MM.1S (cell line): ENCODE measurements around the gene ACTR5.
A peak's percentile ranks its signal among the peaks of the same experiment; 100 is the strongest.

Experiments
- DNase-seq: peaks from one replicate; pipeline ENCODE4 v3.0.0-alpha.2; 2015
- H2AFZ ChIP-seq: fragments of 300-600 bp; sonication (generic); 2 replicates; pipeline ENCODE4 v1.6.0; 2016; ENCODE audit warnings: antibody characterized with exemption, low read length
- H3F3A ChIP-seq: fragments of 300-600 bp; sonication (generic); 2 replicates; pipeline ENCODE4 v1.6.1; 2016; ENCODE audit warnings: mild to moderate bottlenecking, antibody characterized with exemption, low read length, moderate library complexity, mixed read lengths; ENCODE audit not compliant: insufficient read depth
- H3K27ac ChIP-seq: fragments of 300-600 bp; sonication (generic); 2 replicates; pipeline ENCODE4 v1.5.1; 2016; ENCODE audit warnings: mild to moderate bottlenecking, low read length
- H3K27me3 ChIP-seq: fragments of 300-600 bp; sonication (generic); replicated peaks from 2 replicates; pipeline ENCODE4 v1.6.0; 2016; ENCODE audit warnings: low read length; ENCODE audit not compliant: insufficient read depth
- H3K36me3 ChIP-seq: fragments of 300-600 bp; sonication (generic); replicated peaks from 2 replicates; pipeline ENCODE4 v1.6.1; 2016; ENCODE audit warnings: mild to moderate bottlenecking, low read length, mixed read lengths; ENCODE audit not compliant: insufficient read depth
- H3K4me1 ChIP-seq: fragments of 300-600 bp; sonication (generic); 2 replicates; pipeline ENCODE4 v1.6.1; 2016; ENCODE audit warnings: low read length, mixed read lengths
- H3K4me2 ChIP-seq: fragments of 300-600 bp; sonication (generic); 2 replicates; pipeline ENCODE4 v1.6.0; 2016; ENCODE audit warnings: low read depth, low read length
- H3K4me3 ChIP-seq: fragments of 300-600 bp; sonication (generic); 2 replicates; pipeline ENCODE4 v1.5.1; 2016; ENCODE audit warnings: low read length, mixed read lengths
- H3K79me2 ChIP-seq: fragments of 300-600 bp; sonication (generic); 2 replicates; pipeline ENCODE4 v1.6.1; 2016; ENCODE audit warnings: mixed run types, low read length, mixed read lengths
- H3K9ac ChIP-seq: fragments of 300-600 bp; sonication (generic); 2 replicates; pipeline ENCODE4 v1.6.1; 2016; ENCODE audit warnings: low read length, mixed read lengths
- H3K9me2 ChIP-seq: fragments of 300-600 bp; sonication (generic); replicated peaks from 2 replicates; pipeline ENCODE4 v1.6.1; 2016; ENCODE audit warnings: mild to moderate bottlenecking, low read length, mixed read lengths; ENCODE audit not compliant: insufficient read depth
- H3K9me3 ChIP-seq: fragments of 300-600 bp; sonication (generic); replicated peaks from 2 replicates; pipeline ENCODE4 v1.6.1; 2016; ENCODE audit warnings: mild to moderate bottlenecking, low read length, mixed read lengths; ENCODE audit not compliant: insufficient read depth
- H4K20me1 ChIP-seq: fragments of 300-600 bp; sonication (generic); 2 replicates; pipeline ENCODE4 v1.6.1; 2016; ENCODE audit warnings: mild to moderate bottlenecking, low read length, moderate library complexity, mixed read lengths; ENCODE audit not compliant: insufficient read depth
- EZH2 ChIP-seq: fragments of 300-600 bp; sonication (generic); optimal IDR thresholded peaks from 2 replicates; pipeline ENCODE3; 2017; ENCODE audit warnings: low read depth, mild to moderate bottlenecking, antibody characterized with exemption, low read length, mixed read lengths
- EZH2phosphoT487 ChIP-seq: fragments of 300-600 bp; sonication (generic); IDR thresholded peaks from 2 replicates; pipeline ENCODE4 v1.6.1; 2018; ENCODE audit warnings: antibody characterized with exemption, low read length
- TF ChIP-seq, protein P1 (sequence below): fragments of 300-600 bp; sonication (generic); IDR thresholded peaks from 2 replicates; pipeline ENCODE4 v1.5.1; 2016; ENCODE audit warnings: antibody characterized with exemption, low read length, mixed read lengths

The ACTR5 gene

DNA sequence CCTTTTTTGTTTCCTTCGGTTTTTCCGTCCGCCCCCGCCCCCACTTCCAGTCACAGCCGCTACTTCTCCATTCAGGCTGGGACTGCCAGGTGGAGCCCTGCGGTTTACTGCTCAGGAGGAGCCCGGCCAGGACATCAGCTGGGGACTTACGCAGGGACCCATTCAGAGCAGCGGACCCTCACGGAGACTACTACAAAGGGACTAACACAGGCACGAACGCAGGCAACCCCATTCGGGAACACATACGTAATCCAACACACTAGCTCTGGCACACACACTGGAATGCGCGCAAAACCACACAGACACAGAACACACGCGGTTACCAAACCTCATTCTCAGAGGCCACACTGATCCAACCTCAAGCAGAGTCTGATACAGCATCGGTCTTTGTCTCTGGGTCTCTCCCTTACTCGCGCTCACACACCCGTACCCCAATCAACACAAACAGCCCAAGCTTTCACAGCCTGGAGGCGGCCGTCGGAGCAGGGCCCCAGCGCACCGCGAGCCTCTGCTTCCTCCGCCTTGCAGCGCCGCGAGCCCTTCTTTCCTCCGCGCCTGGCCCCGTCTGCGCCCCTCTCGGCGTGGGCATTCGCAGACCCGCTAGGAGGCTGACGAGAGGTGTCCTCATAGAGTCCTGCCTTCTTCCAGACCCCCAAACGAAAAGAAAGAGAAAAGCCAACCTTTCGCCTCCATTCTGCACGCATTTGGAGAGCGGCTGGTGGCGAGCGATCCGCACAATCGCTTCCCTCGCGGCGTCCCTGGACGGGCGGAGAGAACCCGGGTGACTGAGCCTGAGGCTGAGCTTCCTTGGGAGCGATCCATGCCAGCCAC is 25.0 kb upstream of the ACTR5 start:
- TF ChIP-seq, protein P1, sequence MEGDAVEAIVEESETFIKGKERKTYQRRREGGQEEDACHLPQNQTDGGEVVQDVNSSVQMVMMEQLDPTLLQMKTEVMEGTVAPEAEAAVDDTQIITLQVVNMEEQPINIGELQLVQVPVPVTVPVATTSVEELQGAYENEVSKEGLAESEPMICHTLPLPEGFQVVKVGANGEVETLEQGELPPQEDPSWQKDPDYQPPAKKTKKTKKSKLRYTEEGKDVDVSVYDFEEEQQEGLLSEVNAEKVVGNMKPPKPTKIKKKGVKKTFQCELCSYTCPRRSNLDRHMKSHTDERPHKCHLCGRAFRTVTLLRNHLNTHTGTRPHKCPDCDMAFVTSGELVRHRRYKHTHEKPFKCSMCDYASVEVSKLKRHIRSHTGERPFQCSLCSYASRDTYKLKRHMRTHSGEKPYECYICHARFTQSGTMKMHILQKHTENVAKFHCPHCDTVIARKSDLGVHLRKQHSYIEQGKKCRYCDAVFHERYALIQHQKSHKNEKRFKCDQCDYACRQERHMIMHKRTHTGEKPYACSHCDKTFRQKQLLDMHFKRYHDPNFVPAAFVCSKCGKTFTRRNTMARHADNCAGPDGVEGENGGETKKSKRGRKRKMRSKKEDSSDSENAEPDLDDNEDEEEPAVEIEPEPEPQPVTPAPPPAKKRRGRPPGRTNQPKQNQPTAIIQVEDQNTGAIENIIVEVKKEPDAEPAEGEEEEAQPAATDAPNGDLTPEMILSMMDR: no peak
- TF ChIP-seq EZH2phosphoT487 (no peak), EZH2 (no peak)
- Histone ChIP-seq H3K36me3 (no peaks in the 10 kb centered on the region), H3K9ac (no peak overlapping the region), H3K9me3 (no peaks in the 10 kb centered on the region), H3K27ac (no peak overlapping the region), H2AFZ (no peak overlapping the region), H4K20me1 (no peaks in the 10 kb centered on the region), H3K9me2 (no peaks in the 10 kb centered on the region), H3K4me3 (no peak overlapping the region), H3K4me2 (no peak overlapping the region), H3K4me1 (peaks cover 11% of the 10 kb centered on the region), H3K27me3 (peaks cover 85% of the 10 kb centered on the region), H3F3A (no peaks in the 10 kb centered on the region), H3K79me2 (no peaks in the 10 kb centered on the region)
- no peak for DNase-seq

DNA sequence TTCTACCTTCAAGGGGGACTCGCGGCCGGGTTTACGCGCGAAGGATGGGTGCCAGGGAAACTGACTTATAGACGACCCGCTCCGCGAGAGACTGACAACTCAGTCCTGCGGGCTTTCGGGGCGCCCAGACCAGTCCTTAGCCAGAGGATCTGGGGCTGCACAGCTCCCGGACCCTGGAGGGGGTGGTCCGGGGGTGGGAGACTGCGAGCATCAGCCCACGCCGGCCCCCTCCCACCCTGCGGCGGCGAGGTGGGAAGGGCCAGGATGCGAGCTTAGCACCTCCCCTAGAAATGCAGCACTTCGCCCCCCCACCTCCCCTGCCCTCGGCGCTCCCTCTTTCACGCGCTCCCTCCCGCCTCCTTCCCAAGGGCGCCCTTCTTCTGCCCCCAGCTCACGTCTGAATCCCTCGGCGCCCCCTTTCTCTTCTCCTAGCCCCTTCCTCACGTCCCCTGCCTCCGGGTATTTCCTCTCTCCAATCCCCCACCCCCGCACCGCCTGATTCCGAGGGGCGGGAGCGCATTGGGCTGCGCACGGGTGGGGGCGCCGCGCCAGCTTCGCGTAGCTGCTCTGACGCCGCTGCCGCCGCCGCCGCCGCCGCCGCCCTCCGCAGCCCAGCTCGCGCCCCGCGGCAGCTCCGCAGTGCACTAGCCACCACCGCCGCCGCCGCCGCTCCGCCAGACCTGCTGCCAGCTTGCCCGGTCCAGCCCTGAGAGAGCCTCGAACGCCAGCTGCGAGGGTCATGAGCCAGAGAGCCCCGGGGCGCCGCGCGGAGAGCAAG is 24.2 kb upstream of the ACTR5 start, which contains the start of gene SLC32A1:
TSS of gene SLC32A1 (plus strand) at position 639 of the 778 bp plus-strand sequence. CDS start 239 bp downstream, outside the sequence.
- no peaks in the 10 kb centered on the region for H3K79me2 ChIP-seq
- H3K4me1 ChIP-seq: peaks cover 11% of the 10 kb centered on the region
- H4K20me1 ChIP-seq: no peaks in the 10 kb centered on the region
- H3K27me3 ChIP-seq: peaks cover 92% of the 10 kb centered on the region
- no peaks in the 10 kb centered on the region for H3K36me3 ChIP-seq
- H3K4me2 ChIP-seq: peak within 1 kb of the TSS; percentile 76
- no peaks in the 10 kb centered on the region for H3F3A ChIP-seq
- TF ChIP-seq EZH2: no peak
- TF ChIP-seq, protein P1: no peak
- TF ChIP-seq EZH2phosphoT487: no peak
- no peak for DNase-seq
- no peak within 1 kb of the TSS for H3K9ac ChIP-seq
- H3K9me3 ChIP-seq: no peaks in the 10 kb centered on the region
- no peaks in the 10 kb centered on the region for H3K9me2 ChIP-seq
- H3K27ac ChIP-seq: no peak within 1 kb of the TSS
- H3K4me3 ChIP-seq: peak within 1 kb of the TSS; percentile 49
- peak within 1 kb of the TSS; percentile 62 for H2AFZ ChIP-seq

DNA sequence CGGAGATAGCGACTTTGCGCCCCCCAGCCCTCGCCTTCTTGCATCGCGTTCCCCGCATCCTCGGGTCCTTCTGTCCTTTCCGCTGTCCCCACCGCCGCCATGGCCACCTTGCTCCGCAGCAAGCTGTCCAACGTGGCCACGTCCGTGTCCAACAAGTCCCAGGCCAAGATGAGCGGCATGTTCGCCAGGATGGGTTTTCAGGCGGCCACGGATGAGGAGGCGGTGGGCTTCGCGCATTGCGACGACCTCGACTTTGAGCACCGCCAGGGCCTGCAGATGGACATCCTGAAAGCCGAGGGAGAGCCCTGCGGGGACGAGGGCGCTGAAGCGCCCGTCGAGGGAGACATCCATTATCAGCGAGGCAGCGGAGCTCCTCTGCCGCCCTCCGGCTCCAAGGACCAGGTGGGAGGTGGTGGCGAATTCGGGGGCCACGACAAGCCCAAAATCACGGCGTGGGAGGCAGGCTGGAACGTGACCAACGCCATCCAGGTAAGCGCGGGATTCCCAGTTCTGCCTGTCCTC is 23.6 kb upstream of the ACTR5 start:
- Histone ChIP-seq H3K79me2 (no peaks in the 10 kb centered on the region), H4K20me1 (no peaks in the 10 kb centered on the region), H3K27me3 (peaks cover 92% of the 10 kb centered on the region), H3K9me3 (no peaks in the 10 kb centered on the region), H2AFZ (peak overlapping the region; percentile 62), H3K4me3 (peak overlapping the region; percentile 49), H3K36me3 (no peaks in the 10 kb centered on the region), H3F3A (no peaks in the 10 kb centered on the region), H3K9ac (no peak overlapping the region), H3K4me1 (peaks cover 11% of the 10 kb centered on the region), H3K9me2 (no peaks in the 10 kb centered on the region), H3K27ac (no peak overlapping the region), H3K4me2 (peak overlapping the region; percentile 76)
- TF ChIP-seq EZH2 (no peak), EZH2phosphoT487 (no peak)
- TF ChIP-seq, protein P1: no peak
- no peak for DNase-seq
